HEK293 (cell line): ENCODE data around the gene MT1A.

Source experiments
- ATF2 ChIP-seq: fragments of 450-650 bp; formaldehyde crosslinking; IDR thresholded peaks from 2 replicates; pipeline ENCODE4 v1.5.1; 2016; ENCODE audit warnings: missing biosample characterization, missing genetic modification characterization, low read depth
- CTCF ChIP-seq: fragments of 450-650 bp; formaldehyde crosslinking; IDR thresholded peaks from 2 replicates; pipeline ENCODE4 v1.5.1; 2016; ENCODE audit warnings: missing biosample characterization, missing genetic modification characterization
- PATZ1 ChIP-seq: fragments of 450-650 bp; formaldehyde crosslinking; IDR thresholded peaks from 2 replicates; pipeline ENCODE4 v1.5.1; 2016; ENCODE audit warnings: missing biosample characterization, missing genetic modification characterization
- PRDM4 ChIP-seq: fragments of 450-650 bp; formaldehyde crosslinking; IDR thresholded peaks from 2 replicates; pipeline ENCODE4 v1.5.1; 2017; ENCODE audit warnings: missing biosample characterization, missing genetic modification characterization
- RBAK ChIP-seq: fragments of 450-650 bp; formaldehyde crosslinking; IDR thresholded peaks from 2 replicates; pipeline ENCODE4 v1.5.1; 2016; ENCODE audit warnings: missing biosample characterization, missing genetic modification characterization
- ZBTB8A ChIP-seq: fragments of 450-650 bp; formaldehyde crosslinking; IDR thresholded peaks from 2 replicates; pipeline ENCODE4 v1.5.1; 2016; ENCODE audit warnings: missing biosample characterization, missing genetic modification characterization
- ZNF121 ChIP-seq: fragments of 450-650 bp; formaldehyde crosslinking; IDR thresholded peaks from 2 replicates; pipeline ENCODE4 v1.5.1; 2016; ENCODE audit warnings: missing biosample characterization, missing genetic modification characterization
- ZNF157 ChIP-seq: fragments of 450-650 bp; formaldehyde crosslinking; IDR thresholded peaks from 2 replicates; pipeline ENCODE4 v1.5.1; 2016; ENCODE audit warnings: missing biosample characterization, missing genetic modification characterization
- ZNF350 ChIP-seq: fragments of 450-650 bp; formaldehyde crosslinking; IDR thresholded peaks from 2 replicates; pipeline ENCODE4 v1.5.0; 2017; ENCODE audit warnings: missing biosample characterization, mild to moderate bottlenecking, missing genetic modification characterization
- ZNF549 ChIP-seq: fragments of 450-650 bp; IDR thresholded peaks from 2 replicates; pipeline ENCODE4 v1.5.1; 2018; ENCODE audit warnings: missing biosample characterization, missing genetic modification characterization, mild to moderate bottlenecking, inconsistent platforms, moderate library complexity
- ZNF610 ChIP-seq: fragments of 450-650 bp; formaldehyde crosslinking; IDR thresholded peaks from 2 replicates; pipeline ENCODE4 v1.5.1; 2016; ENCODE audit warnings: missing biosample characterization, missing genetic modification characterization, borderline replicate concordance
- ZNF792 ChIP-seq: fragments of 450-650 bp; formaldehyde crosslinking; IDR thresholded peaks from 2 replicates; pipeline ENCODE4 v1.5.1; 2016; ENCODE audit warnings: missing biosample characterization, missing genetic modification characterization
- TF ChIP-seq, protein P1 (sequence below): fragments of 450-650 bp; formaldehyde crosslinking; IDR thresholded peaks from 2 replicates; pipeline ENCODE4 v1.5.1; 2016; ENCODE audit warnings: missing biosample characterization, missing genetic modification characterization
- TF ChIP-seq, protein P2 (sequence below): fragments of 450-650 bp; formaldehyde crosslinking; IDR thresholded peaks from 2 replicates; pipeline ENCODE4 v1.5.1; 2016; ENCODE audit warnings: missing biosample characterization, missing genetic modification characterization

DNA sequence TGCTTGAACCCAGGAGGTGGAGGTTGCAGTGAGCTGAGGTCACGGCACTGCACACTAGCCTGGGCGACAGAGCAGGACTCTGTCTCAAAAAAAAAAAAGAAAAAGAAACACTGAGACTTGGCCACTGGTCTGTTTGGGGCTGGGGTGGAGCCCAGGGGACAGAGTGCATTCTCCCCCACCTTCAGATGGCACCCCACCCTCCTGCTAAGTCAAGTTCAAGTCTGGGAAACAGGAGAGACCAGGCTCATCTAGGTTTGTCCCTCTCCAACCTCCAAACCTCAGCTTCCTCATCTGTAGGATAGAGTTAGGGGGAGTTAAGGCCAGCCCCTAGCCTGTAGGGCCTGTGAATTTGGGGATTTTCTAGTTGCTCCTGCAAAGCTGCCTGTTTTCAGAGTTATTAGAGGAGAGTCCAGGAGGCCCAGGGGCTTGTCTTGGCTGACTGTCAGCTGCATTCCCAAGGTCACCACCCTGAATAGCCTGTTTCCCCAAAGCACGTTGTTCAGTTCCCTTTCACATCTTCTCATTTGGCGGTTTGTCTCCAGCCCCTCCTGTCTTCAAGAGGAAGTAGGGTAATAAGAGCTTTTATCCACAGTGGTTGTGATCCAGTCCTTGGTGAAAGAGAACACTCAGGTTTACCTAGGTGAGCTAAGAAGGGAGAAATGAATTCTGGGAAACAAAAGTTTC, 46.9 kb upstream of the MT1A start:
- TF ChIP-seq, protein P1, sequence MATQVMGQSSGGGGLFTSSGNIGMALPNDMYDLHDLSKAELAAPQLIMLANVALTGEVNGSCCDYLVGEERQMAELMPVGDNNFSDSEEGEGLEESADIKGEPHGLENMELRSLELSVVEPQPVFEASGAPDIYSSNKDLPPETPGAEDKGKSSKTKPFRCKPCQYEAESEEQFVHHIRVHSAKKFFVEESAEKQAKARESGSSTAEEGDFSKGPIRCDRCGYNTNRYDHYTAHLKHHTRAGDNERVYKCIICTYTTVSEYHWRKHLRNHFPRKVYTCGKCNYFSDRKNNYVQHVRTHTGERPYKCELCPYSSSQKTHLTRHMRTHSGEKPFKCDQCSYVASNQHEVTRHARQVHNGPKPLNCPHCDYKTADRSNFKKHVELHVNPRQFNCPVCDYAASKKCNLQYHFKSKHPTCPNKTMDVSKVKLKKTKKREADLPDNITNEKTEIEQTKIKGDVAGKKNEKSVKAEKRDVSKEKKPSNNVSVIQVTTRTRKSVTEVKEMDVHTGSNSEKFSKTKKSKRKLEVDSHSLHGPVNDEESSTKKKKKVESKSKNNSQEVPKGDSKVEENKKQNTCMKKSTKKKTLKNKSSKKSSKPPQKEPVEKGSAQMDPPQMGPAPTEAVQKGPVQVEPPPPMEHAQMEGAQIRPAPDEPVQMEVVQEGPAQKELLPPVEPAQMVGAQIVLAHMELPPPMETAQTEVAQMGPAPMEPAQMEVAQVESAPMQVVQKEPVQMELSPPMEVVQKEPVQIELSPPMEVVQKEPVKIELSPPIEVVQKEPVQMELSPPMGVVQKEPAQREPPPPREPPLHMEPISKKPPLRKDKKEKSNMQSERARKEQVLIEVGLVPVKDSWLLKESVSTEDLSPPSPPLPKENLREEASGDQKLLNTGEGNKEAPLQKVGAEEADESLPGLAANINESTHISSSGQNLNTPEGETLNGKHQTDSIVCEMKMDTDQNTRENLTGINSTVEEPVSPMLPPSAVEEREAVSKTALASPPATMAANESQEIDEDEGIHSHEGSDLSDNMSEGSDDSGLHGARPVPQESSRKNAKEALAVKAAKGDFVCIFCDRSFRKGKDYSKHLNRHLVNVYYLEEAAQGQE (tag by site-specific recombination), result no peak
- TF ChIP-seq PATZ1 (tag by site-specific recombination), result no peak
- TF ChIP-seq CTCF, result no peak
- TF ChIP-seq ZNF350 (tag by site-specific recombination), result no peak
- no peak for TF ChIP-seq ZNF549 (tag by site-specific recombination)
- TF ChIP-seq PRDM4 (tag by site-specific recombination), result no peak
- no peak for TF ChIP-seq ZBTB8A (tag by site-specific recombination)
- TF ChIP-seq ATF2 (tag by site-specific recombination), result no peak
- no peak for TF ChIP-seq ZNF610
- TF ChIP-seq ZNF121 (tag by site-specific recombination), result no peak
- no peak for TF ChIP-seq RBAK (tag by site-specific recombination)
- TF ChIP-seq ZNF157 (tag by site-specific recombination), result no peak
- TF ChIP-seq, protein P2, sequence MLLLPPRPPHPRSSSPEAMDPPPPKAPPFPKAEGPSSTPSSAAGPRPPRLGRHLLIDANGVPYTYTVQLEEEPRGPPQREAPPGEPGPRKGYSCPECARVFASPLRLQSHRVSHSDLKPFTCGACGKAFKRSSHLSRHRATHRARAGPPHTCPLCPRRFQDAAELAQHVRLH (tag by site-specific recombination), result no peak
- TF ChIP-seq ZNF792 (tag by site-specific recombination), result no peak
